GM18517 (cell line): ENCODE data around the gene TMEM51.
"Not testable (repeated sequence)": the region's sequence is repeated elsewhere in the genome, so short reads cannot be mapped to it uniquely, and the experiment has no call there.

ENCODE experiments used
- ATAC-seq: cut with Tn5 transposase; IDR thresholded peaks from one replicate; pipeline ENCODE4 v1.9.1; 2021; ENCODE audit warnings: mild to moderate bottlenecking, moderate library complexity; ENCODE audit not compliant: unreplicated experiment

The TMEM51 gene

GRCh38 chr1:15175324-15176094 lies 22.0 kb downstream of the TMEM51 start:
- not testable (repeated sequence) for ATAC-seq

GRCh38 chr1:15176120-15176519 lies 22.6 kb downstream of the TMEM51 start:
- no peak for ATAC-seq

GRCh38 chr1:15176898-15177665 lies 23.5 kb downstream of the TMEM51 start:
- ATAC-seq = no peak

- no peak for ATAC-seq
Measured at GRCh38 chr1:15177710-15178166, 24.2 kb downstream of the TMEM51 start.

GRCh38 chr1:15178571-15179484 lies 25.3 kb downstream of the TMEM51 start:
- no peak for ATAC-seq

GRCh38 chr1:15179485-15179883 lies 25.9 kb downstream of the TMEM51 start:
- no peak for ATAC-seq

GRCh38 chr1:15180189-15180588 lies 26.6 kb downstream of the TMEM51 start:
- ATAC-seq = no peak

- ATAC-seq = no peak
Measured at GRCh38 chr1:15180945-15181523, 27.5 kb downstream of the TMEM51 start.

GRCh38 chr1:15181564-15181963 lies 28.0 kb downstream of the TMEM51 start:
- ATAC-seq = no peak

- ATAC-seq = no peak
Measured at GRCh38 chr1:15184436-15185241, 31.1 kb downstream of the TMEM51 start.

GRCh38 chr1:15185617-15186016 lies 32.1 kb downstream of the TMEM51 start:
- ATAC-seq = no peak

GRCh38 chr1:15186073-15186845 lies 32.7 kb downstream of the TMEM51 start:
- no peak for ATAC-seq

- no peak for ATAC-seq
Measured at GRCh38 chr1:15186846-15187151, 33.3 kb downstream of the TMEM51 start.

GRCh38 chr1:15187175-15188129 lies 33.9 kb downstream of the TMEM51 start:
- ATAC-seq = no peak

GRCh38 chr1:15188130-15188524 lies 34.6 kb downstream of the TMEM51 start:
- ATAC-seq = no peak

- no peak for ATAC-seq
Measured at GRCh38 chr1:15188678-15189077, 35.1 kb downstream of the TMEM51 start.

GRCh38 chr1:15189692-15190370 lies 36.3 kb downstream of the TMEM51 start:
- ATAC-seq = no peak

GRCh38 chr1:15191267-15191666 lies 37.7 kb downstream of the TMEM51 start:
- ATAC-seq = no peak
